GM06990 (cell line): ENCODE data around the gene SCN5A.

Experiments
- DNase-seq: peaks from one replicate; pipeline ENCODE4 v3.0.0-alpha.2; 2011; ENCODE audit not compliant: insufficient read length; ENCODE audit errors: extremely low read depth
- H3K27me3 ChIP-seq: replicated peaks from 2 replicates; pipeline ENCODE4 v1.6.0; 2011; ENCODE audit warnings: low read length; ENCODE audit not compliant: control insufficient read depth, insufficient read depth
- H3K36me3 ChIP-seq: 2 replicates; pipeline ENCODE4 v1.5.1; 2011; ENCODE audit warnings: low read length; ENCODE audit not compliant: control insufficient read depth, insufficient read depth
- H3K4me3 ChIP-seq: replicated peaks from 2 replicates; pipeline ENCODE4 v1.5.1; 2011; ENCODE audit warnings: low read depth, mild to moderate bottlenecking, control low read depth, low read length
- TF ChIP-seq, protein P1 (sequence below): IDR thresholded peaks from 2 replicates; pipeline ENCODE4 v1.5.1; 2011; ENCODE audit warnings: low read length, control low read depth, mild to moderate bottlenecking, inconsistent platforms; ENCODE audit not compliant: insufficient read depth, poor library complexity, severe bottlenecking

SCN5A gene

GRCh38 chr3:38620236-38620635 is 29.3 kb downstream of the SCN5A start:
- peaks cover 3% of the 10 kb centered on the region for H3K27me3 ChIP-seq
- TF ChIP-seq, protein P1, sequence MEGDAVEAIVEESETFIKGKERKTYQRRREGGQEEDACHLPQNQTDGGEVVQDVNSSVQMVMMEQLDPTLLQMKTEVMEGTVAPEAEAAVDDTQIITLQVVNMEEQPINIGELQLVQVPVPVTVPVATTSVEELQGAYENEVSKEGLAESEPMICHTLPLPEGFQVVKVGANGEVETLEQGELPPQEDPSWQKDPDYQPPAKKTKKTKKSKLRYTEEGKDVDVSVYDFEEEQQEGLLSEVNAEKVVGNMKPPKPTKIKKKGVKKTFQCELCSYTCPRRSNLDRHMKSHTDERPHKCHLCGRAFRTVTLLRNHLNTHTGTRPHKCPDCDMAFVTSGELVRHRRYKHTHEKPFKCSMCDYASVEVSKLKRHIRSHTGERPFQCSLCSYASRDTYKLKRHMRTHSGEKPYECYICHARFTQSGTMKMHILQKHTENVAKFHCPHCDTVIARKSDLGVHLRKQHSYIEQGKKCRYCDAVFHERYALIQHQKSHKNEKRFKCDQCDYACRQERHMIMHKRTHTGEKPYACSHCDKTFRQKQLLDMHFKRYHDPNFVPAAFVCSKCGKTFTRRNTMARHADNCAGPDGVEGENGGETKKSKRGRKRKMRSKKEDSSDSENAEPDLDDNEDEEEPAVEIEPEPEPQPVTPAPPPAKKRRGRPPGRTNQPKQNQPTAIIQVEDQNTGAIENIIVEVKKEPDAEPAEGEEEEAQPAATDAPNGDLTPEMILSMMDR: no peak
- no peak overlapping the region for H3K4me3 ChIP-seq
- DNase-seq: no peak
- H3K36me3 ChIP-seq: no peaks in the 10 kb centered on the region

DNA sequence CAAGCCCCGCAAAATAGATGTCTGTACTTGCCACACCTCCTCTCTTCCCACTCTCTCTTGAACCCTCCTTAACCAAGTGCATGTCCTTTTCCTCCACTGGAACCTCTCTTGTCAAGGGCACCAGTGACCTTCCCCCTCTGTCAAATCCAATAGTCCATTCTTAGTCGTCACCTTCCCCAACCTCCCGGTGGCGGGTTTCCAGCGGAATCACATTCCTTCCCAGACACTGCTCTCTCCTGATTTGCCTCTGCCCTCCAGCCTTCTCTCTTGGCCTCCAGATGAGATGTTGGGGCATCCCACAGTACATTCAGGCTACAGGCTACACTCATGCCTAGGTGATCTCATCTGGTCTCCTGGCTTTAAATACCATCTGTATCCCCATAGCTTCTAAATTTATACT is 31.1 kb downstream of the SCN5A start:
- TF ChIP-seq, protein P1: no peak
- Histone ChIP-seq H3K4me3 (no peak overlapping the region), H3K27me3 (peaks cover 3% of the 10 kb centered on the region), H3K36me3 (no peaks in the 10 kb centered on the region)
- DNase-seq: no peak

- peaks cover 2% of the 10 kb centered on the region for H3K27me3 ChIP-seq
- TF ChIP-seq, protein P1: no peak
- no peaks in the 10 kb centered on the region for H3K36me3 ChIP-seq
- no peak for DNase-seq
- no peak overlapping the region for H3K4me3 ChIP-seq
These were observed 31.9 kb downstream of the SCN5A start for GRCh38 chr3:38617586-38617985.

- H3K36me3 ChIP-seq: no peaks in the 10 kb centered on the region
- H3K27me3 ChIP-seq: peaks cover 2% of the 10 kb centered on the region
- TF ChIP-seq, protein P1: no peak
- no peak overlapping the region for H3K4me3 ChIP-seq
- DNase-seq: no peak
These were observed 32.4 kb downstream of the SCN5A start for GRCh38 chr3:38617137-38617536.

DNA sequence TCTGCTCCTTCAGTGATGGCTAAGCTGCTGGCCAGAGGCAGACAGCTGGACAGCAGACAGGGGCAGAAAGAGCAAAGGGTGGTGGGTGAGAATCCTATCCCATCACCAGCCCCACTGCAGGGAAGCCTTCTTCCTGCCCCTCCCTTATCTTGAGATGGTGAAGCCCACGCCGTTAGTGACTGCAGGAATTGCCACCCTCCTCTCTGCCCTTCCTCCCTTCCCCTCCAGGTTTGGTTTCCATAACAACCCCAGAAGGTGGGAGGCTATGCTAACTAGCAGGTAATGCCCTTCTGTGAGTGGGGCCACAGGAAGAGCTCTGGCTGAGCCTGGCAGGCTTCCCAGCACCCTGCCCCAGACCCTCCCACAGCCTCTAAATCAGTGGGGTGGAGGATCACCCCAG is 32.8 kb downstream of the SCN5A start:
- DNase-seq: no peak
- no peaks in the 10 kb centered on the region for H3K36me3 ChIP-seq
- TF ChIP-seq, protein P1: no peak
- peaks cover 2% of the 10 kb centered on the region for H3K27me3 ChIP-seq
- H3K4me3 ChIP-seq: no peak overlapping the region

- TF ChIP-seq, protein P1: no peak
- H3K27me3 ChIP-seq: peaks cover 2% of the 10 kb centered on the region
- H3K36me3 ChIP-seq: no peaks in the 10 kb centered on the region
- no peak overlapping the region for H3K4me3 ChIP-seq
- DNase-seq: no peak
These were observed 33.4 kb downstream of the SCN5A start for GRCh38 chr3:38616111-38616510.
